Measurements from ENCODE around the gene ABTB1.

Gene ABTB1

GRCh38 chr3:127672429-127673190 is at the start of gene ABTB1:
Gene ABTB1 (plus strand): TSS chr3:127672952. CDS start chr3:127673026, 74 bp downstream.
- DNase-seq, result peak; percentile 86

GRCh38 chr3:127624063-127624462 is 48.7 kb upstream of the ABTB1 start:
- DNase-seq, result no peak

- DNase-seq, result no peak
Measured at GRCh38 chr3:127625821-127626220, 46.9 kb upstream of the ABTB1 start.

- no peak for DNase-seq
Measured at GRCh38 chr3:127628426-127628787, 44.3 kb upstream of the ABTB1 start.

GRCh38 chr3:127628788-127629466 is 43.8 kb upstream of the ABTB1 start, which contains the start of gene PODXL2:
Gene PODXL2 (plus strand): TSS chr3:127629185. CDS start chr3:127629220, 35 bp downstream.
- DNase-seq, result peak; percentile 11

GRCh38 chr3:127629467-127630403 is 43.0 kb upstream of the ABTB1 start:
- peak; percentile 44 for DNase-seq

GRCh38 chr3:127630811-127631714 is 41.7 kb upstream of the ABTB1 start:
- no peak for DNase-seq

GRCh38 chr3:127632035-127632820 is 40.5 kb upstream of the ABTB1 start:
- no peak for DNase-seq

GRCh38 chr3:127634653-127635052 is 38.1 kb upstream of the ABTB1 start:
- DNase-seq, result no peak

- DNase-seq, result no peak
Measured at GRCh38 chr3:127637546-127637945, 35.2 kb upstream of the ABTB1 start.

GRCh38 chr3:127637971-127638370 is 34.8 kb upstream of the ABTB1 start:
- DNase-seq, result no peak

GRCh38 chr3:127639173-127640041 is 33.3 kb upstream of the ABTB1 start:
- DNase-seq, result no peak

GRCh38 chr3:127640042-127640355 is 32.8 kb upstream of the ABTB1 start:
- DNase-seq, result no peak

GRCh38 chr3:127644641-127645370 is 27.9 kb upstream of the ABTB1 start:
- no peak for DNase-seq

GRCh38 chr3:127645371-127646015 is 27.3 kb upstream of the ABTB1 start:
- DNase-seq, result no peak

- DNase-seq, result no peak
Measured at GRCh38 chr3:127646501-127647046, 26.2 kb upstream of the ABTB1 start.

GRCh38 chr3:127647166-127647844 is 25.4 kb upstream of the ABTB1 start:
- no peak for DNase-seq

GRCh38 chr3:127647845-127648204 is 24.9 kb upstream of the ABTB1 start:
- no peak for DNase-seq
